ACC112 (cell line): ENCODE data around the gene DCST2.
"Not testable (repeated sequence)": the region's sequence is repeated elsewhere in the genome, so short reads cannot be mapped to it uniquely, and the experiment has no call there.

ENCODE experiments used
- H2AFZ ChIP-seq: fragments of 200-600 bp; sonication (generic); one replicate; pipeline ENCODE4 v1.6.0; 2017; ENCODE audit warnings: antibody characterized with exemption, low read length; ENCODE audit not compliant: unreplicated experiment
- H3K27ac ChIP-seq: fragments of 200-600 bp; sonication (generic); 2 replicates; pipeline ENCODE4 v1.5.1; 2014; ENCODE audit warnings: low read depth, mild to moderate bottlenecking, antibody characterized with exemption, low read length, moderate library complexity
- H3K27me3 ChIP-seq: fragments of 200-600 bp; sonication (generic); 2 replicates; pipeline ENCODE4 v1.6.1; 2014; ENCODE audit warnings: mild to moderate bottlenecking, antibody characterized with exemption, low read length, moderate library complexity, mixed read lengths; ENCODE audit not compliant: insufficient read depth
- H3K36me3 ChIP-seq: fragments of 200-600 bp; sonication (generic); 2 replicates; pipeline ENCODE4 v1.6.1; 2016; ENCODE audit warnings: mild to moderate bottlenecking, antibody characterized with exemption, low read length, moderate library complexity, mixed read lengths; ENCODE audit not compliant: insufficient read depth
- H3K4me1 ChIP-seq: fragments of 200-600 bp; sonication (generic); one replicate; pipeline ENCODE4 v1.6.1; 2016; ENCODE audit warnings: low read length, mixed read lengths; ENCODE audit not compliant: insufficient read depth, unreplicated experiment, control insufficient read depth
- H3K4me3 ChIP-seq: fragments of 200-600 bp; sonication (generic); 2 replicates; pipeline ENCODE4 v1.5.1; 2014; ENCODE audit warnings: mild to moderate bottlenecking, low read depth, low read length
- H3K79me2 ChIP-seq: fragments of 200-600 bp; sonication (generic); one replicate; pipeline ENCODE4 v1.6.0; 2016; ENCODE audit warnings: low read length; ENCODE audit not compliant: control insufficient read depth, unreplicated experiment, insufficient read depth

The DCST2 gene

GRCh38 chr1:154993572-154994268, 39.9 kb downstream of the DCST2 start, which contains the start of gene LENEP:
LENEP (plus strand) TSS chr1:154993586; CDS start chr1:154993608, 22 bp downstream.
- peaks cover 18% of the 10 kb centered on the region for H3K4me1 ChIP-seq
- no peaks in the 10 kb centered on the region for H3K79me2 ChIP-seq
- no peak within 1 kb of the TSS for H3K4me3 ChIP-seq
- H2AFZ ChIP-seq = no peak within 1 kb of the TSS
- H3K36me3 ChIP-seq = no peaks in the 10 kb centered on the region; the same call in 1 of the 2 replicates
- H3K27me3 ChIP-seq = no peaks in the 10 kb centered on the region
- peak within 1 kb of the TSS; percentile 47 for H3K27ac ChIP-seq

DNA sequence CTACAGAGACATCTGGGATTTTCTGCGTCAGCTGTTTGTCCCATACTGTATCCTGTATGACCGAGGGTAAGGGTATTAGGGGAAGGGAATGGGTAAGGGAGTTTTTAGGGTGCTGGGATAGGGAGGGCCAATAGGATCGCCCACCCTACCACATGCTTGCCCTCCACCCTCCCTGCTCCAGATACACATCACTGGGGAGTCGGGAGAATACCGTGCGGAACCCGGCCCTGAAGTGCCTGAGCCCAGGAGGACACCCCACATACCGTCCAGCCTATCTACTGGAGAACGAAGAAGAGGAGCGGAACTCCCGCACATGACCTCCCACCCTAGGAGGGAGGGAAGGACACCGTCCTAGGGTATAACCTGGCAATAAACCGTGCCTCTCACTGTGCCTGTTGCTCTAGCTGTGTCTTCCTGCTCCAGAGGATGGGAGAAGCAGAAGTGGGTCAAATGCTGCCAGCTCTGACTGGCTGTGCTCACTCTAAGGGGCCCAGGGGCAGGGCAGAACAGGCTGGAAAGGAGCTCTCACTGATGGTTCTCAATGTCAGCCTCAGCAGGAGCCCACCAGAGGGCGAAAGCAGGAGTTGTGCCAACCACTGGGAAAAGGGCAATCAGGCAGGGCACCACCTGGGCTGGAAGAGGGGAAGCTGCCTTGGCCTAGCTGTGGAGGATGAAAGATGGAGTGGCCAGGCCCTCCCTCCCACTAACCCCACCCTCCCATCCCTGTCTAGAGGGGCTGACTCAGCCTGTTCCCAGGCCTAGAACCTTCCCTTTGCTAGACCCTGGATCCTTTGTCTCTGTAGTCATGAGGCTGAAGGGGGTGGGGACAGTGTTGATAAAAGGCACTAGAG, 40.6 kb downstream of the DCST2 start:
- Histone ChIP-seq H3K36me3 (peaks cover 2% of the 10 kb centered on the region; the same call in 1 of the 2 replicates), H3K27ac (peak overlapping the region; percentile 47), H3K4me3 (no peak overlapping the region), H2AFZ (no peak overlapping the region), H3K27me3 (no peaks in the 10 kb centered on the region), H3K4me1 (peaks cover 18% of the 10 kb centered on the region), H3K79me2 (no peaks in the 10 kb centered on the region)

DNA sequence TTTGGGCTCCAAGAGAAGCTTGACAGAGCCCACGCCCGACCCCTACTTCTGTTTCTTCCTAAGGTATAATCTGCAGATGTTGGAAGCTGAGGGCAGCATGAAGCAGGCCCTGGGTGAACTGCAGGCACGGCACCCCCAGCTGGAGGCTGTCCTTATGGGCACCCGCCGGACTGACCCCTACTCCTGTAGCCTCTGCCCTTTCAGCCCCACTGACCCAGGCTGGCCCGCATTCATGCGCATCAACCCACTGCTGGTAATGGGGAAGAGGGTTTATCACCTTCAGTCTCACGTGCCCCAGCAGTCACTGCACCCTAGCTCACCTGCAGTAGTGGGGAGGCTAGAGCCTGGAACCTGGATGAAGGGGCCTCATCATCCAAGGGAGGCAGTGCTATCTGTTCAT, 43.3 kb downstream of the DCST2 start:
- H3K4me1 ChIP-seq = peaks cover 18% of the 10 kb centered on the region
- no peak overlapping the region for H3K27ac ChIP-seq
- no peak overlapping the region for H3K4me3 ChIP-seq
- no peaks in the 10 kb centered on the region for H3K79me2 ChIP-seq
- H3K27me3 ChIP-seq = no peaks in the 10 kb centered on the region
- peaks cover 5% of the 10 kb centered on the region; the same call in 1 of the 2 replicates for H3K36me3 ChIP-seq
- no peak overlapping the region for H2AFZ ChIP-seq

DNA sequence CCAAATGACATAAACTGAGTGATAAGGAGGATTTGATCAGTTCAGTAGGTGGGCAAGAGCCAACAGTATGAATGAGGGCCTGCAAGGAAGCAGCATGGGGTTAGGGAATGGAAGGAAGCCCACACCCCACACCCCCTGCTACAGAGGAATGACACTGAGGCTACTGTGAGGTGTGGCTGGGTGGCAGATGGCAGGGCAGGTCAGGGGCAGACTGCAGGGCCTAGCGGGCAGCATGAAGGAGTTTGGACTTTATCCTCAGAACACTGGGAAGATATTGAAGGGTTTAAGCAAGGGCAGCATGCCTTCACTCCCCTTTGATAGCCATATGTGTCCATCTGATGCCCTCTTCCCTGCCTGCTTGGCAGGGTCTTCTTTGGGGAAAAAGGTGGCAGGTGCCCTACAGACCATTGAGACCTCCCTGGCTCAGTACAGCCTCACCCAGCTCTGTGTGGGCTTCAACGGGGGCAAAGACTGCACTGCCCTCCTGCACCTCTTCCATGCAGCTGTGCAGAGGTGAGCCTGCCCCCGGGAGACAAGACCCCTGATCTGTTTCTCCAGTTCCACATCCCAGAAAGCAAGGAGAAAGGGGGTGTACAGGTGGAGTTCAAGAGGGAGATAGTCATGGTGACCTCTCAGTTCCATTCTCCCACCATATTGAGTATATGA, 44.3 kb downstream of the DCST2 start:
- Histone ChIP-seq H3K27ac (no peak overlapping the region), H3K4me3 (no peak overlapping the region), H3K79me2 (no peaks in the 10 kb centered on the region), H3K4me1 (peaks cover 18% of the 10 kb centered on the region), H3K27me3 (no peaks in the 10 kb centered on the region), H2AFZ (no peak overlapping the region), H3K36me3 (peaks cover 5% of the 10 kb centered on the region; the same call in 1 of the 2 replicates)

DNA sequence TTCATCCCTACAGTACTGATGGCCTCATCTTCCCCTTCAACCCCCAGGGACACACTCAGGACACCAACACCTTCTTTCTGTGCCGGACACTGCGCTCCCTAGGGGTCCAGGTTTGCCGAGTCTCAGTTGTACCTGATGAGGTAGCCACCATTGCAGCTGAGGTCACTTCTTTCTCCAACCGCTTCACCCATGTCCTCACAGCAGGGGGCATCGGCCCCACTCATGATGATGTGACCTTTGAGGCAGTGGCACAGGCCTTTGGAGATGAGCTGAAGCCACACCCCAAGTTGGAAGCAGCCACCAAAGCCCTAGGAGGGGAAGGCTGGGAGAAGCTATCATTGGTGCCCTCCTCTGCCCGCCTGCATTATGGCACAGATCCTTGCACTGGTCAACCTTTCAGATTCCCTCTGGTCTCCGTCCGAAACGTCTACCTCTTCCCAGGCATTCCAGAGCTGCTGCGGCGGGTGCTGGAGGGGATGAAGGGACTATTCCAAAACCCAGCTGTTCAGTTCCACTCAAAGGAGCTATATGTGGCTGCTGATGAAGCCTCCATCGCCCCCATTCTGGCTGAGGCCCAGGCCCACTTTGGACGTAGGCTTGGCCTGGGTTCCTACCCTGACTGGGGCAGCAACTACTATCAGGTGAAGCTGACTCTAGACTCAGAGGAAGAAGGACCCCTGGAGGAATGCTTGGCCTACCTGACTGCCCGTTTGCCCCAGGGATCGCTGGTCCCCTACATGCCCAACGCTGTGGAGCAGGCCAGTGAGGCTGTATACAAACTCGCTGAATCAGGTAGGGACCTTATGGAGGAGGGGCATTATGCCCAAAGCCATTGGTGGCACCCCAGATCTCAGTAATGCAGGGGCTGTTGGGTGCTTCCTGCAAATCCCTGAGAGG, 45.3 kb downstream of the DCST2 start:
- Histone ChIP-seq H3K27me3 (no peaks in the 10 kb centered on the region), H3K79me2 (peaks cover 10% of the 10 kb centered on the region), H3K36me3 (peaks cover 5% of the 10 kb centered on the region; the same call in 1 of the 2 replicates), H3K27ac (no peak overlapping the region), H3K4me3 (no peak overlapping the region), H3K4me1 (peaks cover 8% of the 10 kb centered on the region), H2AFZ (no peak overlapping the region)

DNA sequence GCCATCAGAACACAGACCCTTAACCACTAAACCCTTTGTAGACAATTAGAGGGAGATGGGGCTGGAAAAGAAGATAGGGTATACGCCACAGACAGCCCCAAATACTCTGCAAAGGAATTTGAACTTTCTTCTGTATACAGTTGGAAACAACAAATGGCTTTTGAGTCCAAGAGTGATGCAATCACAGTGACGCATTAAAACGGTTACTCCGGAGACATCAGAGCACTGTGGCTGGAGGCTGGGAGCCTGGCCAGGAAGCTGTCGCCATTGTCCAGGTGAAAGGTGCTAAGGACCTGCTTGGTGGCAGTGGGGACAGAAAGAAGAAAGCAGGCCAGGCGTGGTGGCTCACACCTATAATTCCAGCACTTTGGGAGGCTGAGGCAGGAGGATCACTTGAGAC, 46.3 kb downstream of the DCST2 start:
- no peaks in the 10 kb centered on the region for H3K4me1 ChIP-seq
- H3K36me3 ChIP-seq = peaks cover 5% of the 10 kb centered on the region; the same call in 1 of the 2 replicates
- no peak overlapping the region for H2AFZ ChIP-seq
- no peaks in the 10 kb centered on the region for H3K27me3 ChIP-seq
- H3K4me3 ChIP-seq = no peak overlapping the region
- no peak overlapping the region for H3K27ac ChIP-seq
- H3K79me2 ChIP-seq = peaks cover 11% of the 10 kb centered on the region

GRCh38 chr1:154986736-154987135, 46.8 kb downstream of the DCST2 start:
- H3K36me3 ChIP-seq = not testable (repeated sequence)

GRCh38 chr1:154983776-154984466, 49.7 kb downstream of the DCST2 start:
- H3K36me3 ChIP-seq = peaks cover 10% of the 10 kb centered on the region; the same call in 1 of the 2 replicates
- peaks cover 18% of the 10 kb centered on the region for H3K79me2 ChIP-seq
- H2AFZ ChIP-seq = no peak overlapping the region
- peak overlapping the region; percentile 80 for H3K4me3 ChIP-seq
- H3K27me3 ChIP-seq = no peaks in the 10 kb centered on the region
- no peak overlapping the region for H3K27ac ChIP-seq
- no peaks in the 10 kb centered on the region for H3K4me1 ChIP-seq

More at GRCh38 chr1:154986736-154987135, 46.8 kb downstream of the DCST2 start:
- H3K4me1 ChIP-seq, H3K27me3 ChIP-seq, H3K4me3 ChIP-seq, H2AFZ ChIP-seq, H3K27ac ChIP-seq: not testable (repeated sequence)
- peaks cover 13% of the 10 kb centered on the region for H3K79me2 ChIP-seq

DNA sequence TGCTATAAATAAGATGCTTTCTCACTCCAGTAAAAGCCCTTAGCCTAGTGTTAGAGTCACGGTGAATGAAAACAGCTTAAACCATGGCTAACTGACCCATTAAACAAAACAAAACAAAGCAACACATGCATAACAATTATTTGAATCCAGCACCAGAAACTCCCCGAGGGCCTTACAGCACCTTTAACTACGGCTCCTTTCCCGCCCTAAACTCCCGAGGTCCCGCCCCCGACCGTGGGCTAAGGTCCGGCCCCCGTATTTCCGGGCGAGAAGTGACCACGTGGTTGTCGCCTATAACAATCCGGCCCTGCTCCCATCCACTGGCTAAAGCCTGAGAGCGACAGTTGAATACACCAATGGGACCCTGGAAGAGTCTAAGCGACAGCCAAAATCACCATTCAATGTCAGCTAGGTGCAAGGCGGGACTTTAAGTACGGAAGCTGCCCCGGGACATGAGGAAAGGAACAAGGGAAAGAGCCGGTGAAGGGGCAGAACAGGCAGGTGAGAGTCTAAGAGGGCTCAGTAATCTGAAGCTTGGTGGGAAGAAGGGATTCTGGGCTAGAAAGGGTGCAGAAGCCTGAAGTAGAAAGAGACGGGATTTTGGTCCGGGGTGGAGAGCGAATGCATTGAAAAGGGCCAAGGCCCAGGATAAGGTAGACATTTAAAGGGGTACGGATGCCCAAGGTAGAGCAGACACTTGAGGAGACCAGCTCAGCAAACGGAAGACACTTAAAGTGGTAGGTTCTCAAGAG, 50.5 kb downstream of the DCST2 start, which contains the start of gene FLAD1:
Gene FLAD1 (plus strand): TSS at position 448 of the 752 bp plus-strand sequence. CDS start 351 bp downstream, outside the sequence.
- Histone ChIP-seq H3K4me3 (peak within 1 kb of the TSS; percentile 80), H3K27me3 (no peaks in the 10 kb centered on the region), H3K36me3 (peaks cover 12% of the 10 kb centered on the region; the same call in 1 of the 2 replicates), H3K27ac (peak within 1 kb of the TSS; percentile 26; the same call in 1 of the 2 replicates), H3K79me2 (peaks cover 23% of the 10 kb centered on the region), H3K4me1 (no peaks in the 10 kb centered on the region), H2AFZ (peak within 1 kb of the TSS; percentile 90)
